NCI-H526 (cell line): ENCODE results near the gene RASGRP4.
"Not testable (repeated sequence)": the region's sequence is repeated elsewhere in the genome, so short reads cannot be mapped to it uniquely, and the experiment has no call there.

Experiments used
- DNase-seq, 2 experiments: peaks; one replicate each; lab custom pipeline; 2025; lab: John Stamatoyannopoulos, UW

Gene RASGRP4, protein sequence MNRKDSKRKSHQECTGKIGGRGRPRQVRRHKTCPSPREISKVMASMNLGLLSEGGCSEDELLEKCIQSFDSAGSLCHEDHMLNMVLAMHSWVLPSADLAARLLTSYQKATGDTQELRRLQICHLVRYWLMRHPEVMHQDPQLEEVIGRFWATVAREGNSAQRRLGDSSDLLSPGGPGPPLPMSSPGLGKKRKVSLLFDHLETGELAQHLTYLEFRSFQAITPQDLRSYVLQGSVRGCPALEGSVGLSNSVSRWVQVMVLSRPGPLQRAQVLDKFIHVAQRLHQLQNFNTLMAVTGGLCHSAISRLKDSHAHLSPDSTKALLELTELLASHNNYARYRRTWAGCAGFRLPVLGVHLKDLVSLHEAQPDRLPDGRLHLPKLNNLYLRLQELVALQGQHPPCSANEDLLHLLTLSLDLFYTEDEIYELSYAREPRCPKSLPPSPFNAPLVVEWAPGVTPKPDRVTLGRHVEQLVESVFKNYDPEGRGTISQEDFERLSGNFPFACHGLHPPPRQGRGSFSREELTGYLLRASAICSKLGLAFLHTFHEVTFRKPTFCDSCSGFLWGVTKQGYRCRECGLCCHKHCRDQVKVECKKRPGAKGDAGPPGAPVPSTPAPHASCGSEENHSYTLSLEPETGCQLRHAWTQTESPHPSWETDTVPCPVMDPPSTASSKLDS

DNA sequence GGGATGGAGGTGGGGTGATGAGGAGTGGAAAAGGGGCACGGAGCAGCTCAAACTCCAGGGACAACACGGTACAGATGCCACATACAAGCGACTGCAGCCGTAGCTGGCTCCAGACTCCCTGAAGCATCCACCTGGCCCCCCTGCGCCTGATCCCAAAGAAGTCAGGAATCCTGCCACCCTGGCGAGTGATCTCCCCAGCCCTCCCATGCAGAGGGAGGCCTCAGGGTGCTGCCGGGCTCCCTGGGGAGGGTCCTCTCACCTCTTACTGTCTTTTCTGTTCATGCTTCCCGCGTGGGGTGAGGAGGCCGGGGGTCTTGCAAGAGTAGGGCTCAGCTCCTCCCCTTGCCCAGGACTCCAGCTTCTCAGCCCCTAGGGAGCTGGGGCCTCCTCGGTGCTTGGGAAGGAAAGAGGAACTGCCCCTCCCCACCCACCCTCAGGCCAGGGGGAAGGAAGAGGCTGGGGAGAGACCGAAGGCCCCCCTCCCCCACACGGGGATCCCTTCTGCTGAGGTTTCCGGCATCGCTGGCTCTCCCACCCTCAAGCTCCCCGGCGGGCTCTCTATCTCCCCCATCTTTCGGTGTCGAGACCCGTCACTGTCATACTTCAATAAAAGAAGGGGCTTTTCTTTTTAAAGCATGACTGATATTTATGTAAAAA, at the start of gene RASGRP4:
Gene RASGRP4, minus strand, starts transcription at position 410 of the 657 bp plus-strand sequence. Its CDS starts 128 bp downstream, at position 282.
- DNase-seq, result no peak

DNA sequence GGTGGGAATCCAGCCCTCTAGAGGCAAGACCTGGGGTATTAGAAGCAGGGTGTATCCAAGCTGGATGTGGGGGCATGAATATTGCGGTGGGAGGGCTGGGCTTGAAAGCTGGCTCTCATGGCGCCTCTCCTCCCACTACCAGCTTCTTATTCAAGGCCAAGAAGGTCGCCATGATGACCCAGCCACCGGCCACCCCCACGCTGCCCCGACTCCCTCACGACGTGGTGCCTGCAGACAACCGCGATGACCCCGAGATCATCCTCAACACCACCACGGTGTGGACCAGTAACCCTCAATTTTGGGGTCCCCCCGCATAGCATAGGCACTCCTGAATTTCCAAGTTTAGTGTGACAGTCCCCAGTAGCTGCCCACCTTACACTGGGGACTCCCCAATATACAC, 49.2 kb upstream of the RASGRP4 start:
- no peak for DNase-seq

- DNase-seq, result no peak
Observed at GRCh38 chr19:38473201-38473600, 47.2 kb upstream of the RASGRP4 start.

- not testable (repeated sequence) for DNase-seq
Observed at GRCh38 chr19:38472725-38473124, 46.7 kb upstream of the RASGRP4 start.

- DNase-seq, result no peak
Observed at GRCh38 chr19:38470788-38471480, 44.9 kb upstream of the RASGRP4 start.

- no peak for DNase-seq
Observed at GRCh38 chr19:38469151-38469550, 43.1 kb upstream of the RASGRP4 start.

DNA sequence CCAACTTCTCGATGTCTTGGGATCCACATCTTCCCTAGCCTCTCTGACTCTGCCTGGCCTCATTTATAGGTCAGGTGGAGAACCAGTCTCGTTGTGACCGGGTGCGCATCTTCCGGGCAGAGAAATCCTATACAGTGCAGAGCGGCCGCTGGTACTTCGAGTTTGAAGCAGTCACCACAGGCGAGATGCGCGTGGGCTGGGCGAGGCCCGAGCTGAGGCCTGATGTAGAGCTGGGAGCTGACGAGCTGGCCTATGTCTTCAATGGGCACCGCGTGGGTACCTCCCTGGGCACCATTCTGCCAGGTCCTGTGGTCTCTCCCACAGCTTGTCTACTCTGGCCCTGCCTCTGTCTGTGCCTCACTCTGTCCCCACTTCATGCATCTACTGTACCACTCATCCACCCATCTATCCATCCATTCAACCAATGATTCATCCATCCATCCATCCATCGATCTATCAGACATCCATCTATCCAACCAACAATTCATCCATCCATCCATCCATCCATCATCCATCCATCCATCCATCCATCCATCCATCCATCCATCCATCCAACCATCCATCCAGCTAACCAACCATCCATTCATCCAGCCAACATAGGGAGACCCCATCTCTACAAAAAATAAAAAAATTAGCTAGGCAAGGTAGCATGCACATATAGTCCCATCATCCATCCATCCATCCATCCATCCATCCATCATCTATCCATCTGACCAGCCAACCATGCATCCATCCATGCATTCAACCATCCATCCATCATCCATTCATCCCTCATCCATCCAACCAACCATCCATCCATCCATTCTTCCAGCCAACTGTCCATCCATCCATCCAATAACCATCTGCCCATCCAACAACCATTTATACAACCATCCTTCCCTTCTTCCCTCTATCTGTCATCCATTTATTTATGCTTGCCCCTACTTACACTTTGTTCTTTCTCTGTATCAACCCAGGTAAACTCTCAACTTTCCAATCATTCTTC, 41.8 kb upstream of the RASGRP4 start:
- no peak for DNase-seq

- DNase-seq, result no peak
Observed at GRCh38 chr19:38466050-38466449, 40.0 kb upstream of the RASGRP4 start.

GRCh38 chr19:38464421-38465082, 38.5 kb upstream of the RASGRP4 start:
- no peak for DNase-seq

DNA sequence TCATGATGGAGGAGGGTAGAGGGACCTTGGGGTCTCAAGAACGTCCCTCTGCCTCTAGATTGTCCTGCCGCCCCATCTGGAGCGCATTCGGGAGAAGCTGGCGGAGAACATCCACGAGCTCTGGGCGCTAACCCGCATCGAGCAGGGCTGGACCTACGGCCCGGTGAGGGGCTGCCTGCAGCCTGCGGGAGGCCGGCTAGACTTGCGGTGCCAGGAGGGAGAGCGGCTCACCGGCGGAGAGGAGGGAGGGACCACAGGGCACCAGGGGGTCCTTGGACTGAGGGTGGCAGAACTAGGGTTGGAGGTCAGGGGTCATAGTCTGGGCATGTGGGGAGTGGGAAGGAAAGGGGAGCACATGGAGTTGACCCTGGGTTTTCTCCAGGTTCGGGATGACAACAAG, 37.3 kb upstream of the RASGRP4 start:
- no peak for DNase-seq

- DNase-seq, result no peak
Observed at GRCh38 chr19:38458991-38459390, 33.0 kb upstream of the RASGRP4 start.

- DNase-seq, result no peak
Observed at GRCh38 chr19:38457690-38458405, 31.8 kb upstream of the RASGRP4 start.

DNA sequence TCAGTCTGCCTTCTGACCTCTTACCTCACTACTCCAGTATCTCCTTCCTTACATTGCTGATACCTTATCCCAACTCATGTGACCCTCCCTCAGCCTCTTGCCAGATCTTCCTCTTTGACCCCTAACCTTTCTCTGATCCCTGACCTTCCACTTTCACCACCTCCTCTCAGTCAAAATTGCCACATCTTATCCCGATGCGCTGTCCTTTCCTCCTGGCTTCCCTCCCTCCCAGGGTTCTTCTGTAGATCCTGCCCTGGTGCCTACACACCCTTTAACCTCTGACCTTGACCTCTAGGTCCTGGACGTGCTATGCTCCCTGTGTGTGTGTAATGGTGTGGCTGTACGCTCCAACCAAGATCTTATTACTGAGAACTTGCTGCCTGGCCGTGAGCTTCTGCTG, 31.2 kb upstream of the RASGRP4 start:
- no peak for DNase-seq

GRCh38 chr19:38455031-38455430, 29.0 kb upstream of the RASGRP4 start:
- no peak for DNase-seq

DNA sequence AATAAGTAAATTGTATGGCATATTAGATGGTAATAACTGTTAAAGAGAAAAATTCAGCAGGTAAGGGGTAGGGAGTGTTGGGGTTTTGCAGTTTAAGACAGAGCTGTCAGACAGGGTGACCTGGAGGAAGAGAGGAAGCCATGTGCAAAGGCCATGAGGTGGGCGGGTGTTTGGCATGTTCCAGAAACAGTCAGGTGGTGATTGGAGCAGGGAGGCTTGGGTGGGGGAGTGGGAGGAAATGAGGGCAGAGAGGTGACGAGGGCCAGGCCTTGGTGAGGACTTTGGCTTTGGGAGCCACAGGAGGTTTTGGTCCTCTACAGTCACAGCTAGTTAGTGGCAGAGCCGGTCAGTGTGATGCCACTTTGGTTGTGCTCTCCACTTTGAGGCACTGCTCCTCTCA, 27.6 kb upstream of the RASGRP4 start:
- no peak for DNase-seq

GRCh38 chr19:38452430-38453366, 26.7 kb upstream of the RASGRP4 start:
- peak in 1 of 2 experiments; percentile 59 for DNase-seq

- DNase-seq, result no peak
Observed at GRCh38 chr19:38451629-38452028, 25.6 kb upstream of the RASGRP4 start.

DNA sequence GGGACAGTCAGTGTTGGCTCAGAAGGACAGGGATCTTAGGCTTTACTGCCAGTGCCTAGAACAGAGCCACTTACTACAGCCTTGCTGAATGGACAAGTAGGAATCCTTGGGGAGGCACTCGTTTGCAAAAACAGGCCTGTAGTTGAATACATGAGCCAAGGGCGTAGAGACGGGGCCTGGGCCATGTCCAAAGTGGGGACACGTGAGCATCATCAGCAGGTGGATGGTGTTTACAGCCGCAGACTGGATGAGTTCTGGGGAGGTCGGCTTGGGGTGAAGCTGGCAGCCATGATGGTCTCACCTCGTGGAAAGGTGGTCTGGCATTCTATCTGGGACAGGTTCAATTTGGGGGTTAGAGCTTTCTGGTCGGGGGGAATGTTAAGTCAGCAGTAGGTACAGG, 25.0 kb upstream of the RASGRP4 start:
- no peak for DNase-seq

DNA sequence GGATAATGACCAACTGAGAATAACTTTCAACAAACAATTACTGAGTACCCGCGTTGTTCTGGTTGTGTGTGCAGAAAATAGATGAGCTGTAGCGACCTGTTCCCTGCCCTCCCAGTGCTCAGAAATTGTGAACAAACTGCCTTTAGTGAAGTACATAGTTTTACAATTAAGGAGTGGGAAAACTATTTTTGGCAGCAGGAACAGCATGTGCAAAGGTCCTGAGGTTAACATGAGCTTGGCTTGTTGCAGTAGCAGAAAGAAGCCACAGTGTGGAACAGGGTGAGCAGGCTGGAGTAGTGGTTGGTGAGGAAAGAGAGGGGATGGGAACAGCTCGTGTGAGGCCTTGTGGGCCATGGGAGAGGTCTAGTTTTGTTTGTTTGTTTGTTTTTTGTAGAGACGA, 23.5 kb upstream of the RASGRP4 start:
- no peak for DNase-seq
